Dermis lymphatic vessel endothelial cell (primary cell): ENCODE results near the gene DYNLT4. TPM values are rescaled to one million over a fixed set of nuclear protein-coding genes. Genes with fewer than 3 reads are reported as not detected.

Experiments used
- total RNA-seq: library from RNA; depleted of rRNA; stranded (reverse); fragments of >200 nt; gene quantifications from 2 replicates; pipeline ENCODE4 v1.2.1, GENCODE V29; 2014

The DYNLT4 gene, protein sequence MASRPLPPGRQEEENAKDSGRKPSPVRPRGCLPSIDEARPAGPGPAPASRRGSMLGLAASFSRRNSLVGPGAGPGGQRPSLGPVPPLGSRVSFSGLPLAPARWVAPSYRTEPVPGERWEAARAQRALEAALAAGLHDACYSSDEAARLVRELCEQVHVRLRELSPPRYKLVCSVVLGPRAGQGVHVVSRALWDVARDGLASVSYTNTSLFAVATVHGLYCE
- 0.26 and 2.2 TPM in 2 replicates for total RNA-seq

DNA sequence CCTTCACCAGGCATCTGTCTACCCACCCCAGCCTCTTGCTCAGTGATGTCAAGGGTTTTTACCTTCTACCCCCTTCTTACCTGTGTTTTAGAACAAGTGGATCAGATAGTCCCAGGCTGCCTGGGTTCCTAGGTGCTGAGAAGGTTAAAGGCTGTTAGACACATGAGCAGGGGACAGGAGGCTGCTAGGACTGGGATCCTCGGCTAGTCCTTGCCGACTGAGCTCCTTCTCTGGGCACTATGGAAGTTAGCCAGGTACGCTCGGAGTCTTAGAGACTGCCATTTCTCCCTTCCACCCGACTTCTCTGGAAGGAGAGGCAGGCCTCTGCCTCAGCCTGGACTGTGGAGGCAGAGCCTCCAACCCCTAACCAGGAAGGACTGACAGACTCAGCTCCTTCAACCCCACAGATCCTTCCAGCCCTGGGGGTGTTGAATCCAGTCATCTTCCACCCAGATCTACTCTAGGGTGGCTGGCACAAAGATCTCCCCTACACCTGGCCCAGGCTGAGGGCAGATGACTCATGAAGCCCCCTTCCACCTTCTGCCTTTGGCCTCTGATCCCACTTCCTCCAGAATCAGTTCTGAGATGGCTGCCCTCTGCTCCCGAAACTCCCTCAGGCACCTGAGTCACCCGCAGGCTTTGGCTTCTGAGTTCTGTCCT lies at the start of gene DYNLT4:
Gene DYNLT4, minus strand, starts transcription at position 648 of the 660 bp plus-strand sequence. CDS start 683 bp downstream, outside the sequence.

DNA sequence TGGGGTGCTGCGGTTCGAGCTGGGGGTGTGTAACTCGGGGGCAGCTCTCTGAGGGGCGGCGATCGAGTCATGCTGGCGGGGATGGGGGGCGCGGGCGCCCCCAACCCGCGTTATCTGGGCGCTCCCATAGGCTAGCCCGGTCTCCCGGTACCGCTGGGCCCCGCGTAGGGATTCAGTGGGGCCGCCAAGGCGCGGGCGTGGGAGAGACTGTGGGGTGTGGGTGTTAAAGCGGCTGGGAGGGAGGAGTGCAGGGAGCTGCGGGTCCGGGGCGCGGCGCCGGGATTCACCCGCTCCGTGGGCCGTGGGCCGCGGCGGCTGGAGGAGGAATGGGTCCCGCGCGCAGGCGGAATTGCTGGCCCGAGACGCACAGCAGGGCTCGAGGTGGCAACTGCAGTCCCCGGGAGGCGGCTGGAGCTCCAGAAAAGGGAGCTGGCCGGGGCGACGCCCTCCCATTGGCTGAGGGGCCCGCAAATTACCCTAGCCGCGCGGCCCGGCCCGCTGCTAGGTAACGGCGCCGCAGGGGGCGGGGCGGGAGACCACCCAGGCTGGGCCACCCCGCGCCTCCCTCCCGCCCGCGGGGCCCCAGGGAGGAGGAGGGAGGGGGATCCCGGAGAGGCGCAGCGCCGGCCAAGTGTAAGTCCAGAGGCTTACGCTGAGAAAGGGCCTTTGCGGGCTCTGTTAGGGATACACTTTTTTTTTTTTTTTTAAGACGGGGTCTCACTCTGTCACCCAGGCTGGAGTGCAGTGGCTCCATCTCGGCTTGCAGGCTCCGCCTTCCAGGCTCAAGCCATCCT lies 35.9 kb upstream of the DYNLT4 start, which contains the start of gene PTCH2:
Gene PTCH2, minus strand, starts transcription at position 392 of the 794 bp plus-strand sequence. Its CDS starts 321 bp downstream, at position 71.

DNA sequence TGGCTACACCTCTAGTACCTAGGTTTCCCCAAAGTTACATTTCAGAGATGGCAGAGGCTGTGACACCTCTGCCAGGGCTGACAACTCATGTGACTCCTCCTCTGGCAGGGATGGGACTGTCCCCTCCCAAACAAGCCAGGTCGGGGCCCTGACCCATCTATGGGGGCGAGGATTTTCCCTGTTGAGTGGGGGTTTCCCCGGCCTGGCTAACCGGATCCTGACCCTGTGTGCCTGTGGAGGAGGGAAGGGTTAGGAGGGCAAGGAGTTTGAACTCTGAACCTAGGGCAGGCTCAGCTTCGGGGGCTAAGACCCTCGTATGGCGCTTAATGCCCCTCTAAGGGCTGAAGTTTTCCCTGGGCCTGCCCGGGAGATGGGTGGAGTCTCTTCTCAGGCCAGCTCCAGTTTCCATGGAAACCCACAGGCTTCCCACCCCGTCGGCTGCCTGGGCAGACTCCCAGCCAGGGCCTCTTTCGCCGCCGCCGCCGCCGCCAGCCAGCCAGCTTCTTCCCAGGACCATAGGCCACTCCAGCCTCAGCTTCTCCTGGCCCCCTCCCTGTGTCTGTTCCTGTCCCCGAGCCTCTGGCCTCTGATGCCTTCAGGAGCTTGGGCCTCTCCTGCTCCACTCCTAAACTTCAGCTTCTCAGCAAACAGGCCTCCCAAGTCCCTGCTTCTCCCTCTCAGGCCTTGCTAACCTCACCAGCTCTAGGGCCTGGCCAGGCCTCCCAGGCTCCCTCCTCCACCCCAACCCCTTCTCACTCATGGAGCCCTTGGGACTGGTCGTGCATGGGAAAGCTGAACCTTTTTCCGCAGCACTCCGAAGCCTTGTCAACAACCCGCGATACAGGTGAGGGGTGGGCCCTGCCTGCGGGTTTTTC lies 1.1 kb upstream of the DYNLT4 start, which contains the start of gene BTBD19:
Gene BTBD19, plus strand, starts transcription at position 461 of the 875 bp plus-strand sequence. Its CDS starts 298 bp downstream, at position 759.

DNA sequence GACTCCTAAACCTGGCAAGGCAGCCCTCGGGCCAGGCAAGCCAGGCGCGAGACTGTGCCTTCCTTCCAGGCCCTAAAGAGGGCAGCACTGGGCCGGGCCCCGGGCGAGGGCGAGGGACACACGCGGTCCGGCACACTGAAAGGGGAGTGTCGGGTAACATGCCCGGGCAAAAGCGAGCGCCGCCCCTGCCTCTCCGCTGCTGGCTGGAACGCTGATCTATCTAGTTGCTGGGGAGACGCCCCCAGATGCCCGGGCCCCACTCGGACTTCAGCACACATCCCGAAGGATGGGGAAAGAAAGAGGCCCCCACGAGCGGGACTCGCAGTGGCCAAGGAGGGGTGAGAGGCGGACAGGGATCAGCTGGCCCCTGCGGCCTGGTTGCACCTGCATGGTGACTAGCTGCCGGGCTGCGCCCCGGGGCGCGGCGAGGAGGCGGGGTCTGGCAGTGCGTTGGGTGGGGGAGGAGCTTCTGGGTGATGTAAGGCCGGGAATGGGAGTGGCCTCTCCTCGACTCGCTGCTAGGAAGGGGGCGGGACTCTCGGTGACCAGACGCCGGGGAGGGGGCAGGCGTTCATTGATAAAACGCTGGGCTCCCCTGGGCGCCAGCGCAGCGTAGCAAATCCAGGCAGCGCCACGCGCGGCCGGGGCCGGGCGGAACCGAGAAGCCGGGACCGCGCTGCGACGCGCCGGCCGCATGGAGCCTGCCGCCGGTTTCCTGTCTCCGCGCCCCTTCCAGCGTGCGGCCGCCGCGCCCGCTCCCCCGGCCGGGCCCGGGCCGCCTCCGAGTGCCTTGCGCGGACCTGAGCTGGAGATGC lies 7.2 kb downstream of the DYNLT4 start, which contains the start of gene PLK3:
Gene PLK3, plus strand, starts transcription at position 608 of the 815 bp plus-strand sequence. Its CDS starts 87 bp downstream, at position 695.

DNA sequence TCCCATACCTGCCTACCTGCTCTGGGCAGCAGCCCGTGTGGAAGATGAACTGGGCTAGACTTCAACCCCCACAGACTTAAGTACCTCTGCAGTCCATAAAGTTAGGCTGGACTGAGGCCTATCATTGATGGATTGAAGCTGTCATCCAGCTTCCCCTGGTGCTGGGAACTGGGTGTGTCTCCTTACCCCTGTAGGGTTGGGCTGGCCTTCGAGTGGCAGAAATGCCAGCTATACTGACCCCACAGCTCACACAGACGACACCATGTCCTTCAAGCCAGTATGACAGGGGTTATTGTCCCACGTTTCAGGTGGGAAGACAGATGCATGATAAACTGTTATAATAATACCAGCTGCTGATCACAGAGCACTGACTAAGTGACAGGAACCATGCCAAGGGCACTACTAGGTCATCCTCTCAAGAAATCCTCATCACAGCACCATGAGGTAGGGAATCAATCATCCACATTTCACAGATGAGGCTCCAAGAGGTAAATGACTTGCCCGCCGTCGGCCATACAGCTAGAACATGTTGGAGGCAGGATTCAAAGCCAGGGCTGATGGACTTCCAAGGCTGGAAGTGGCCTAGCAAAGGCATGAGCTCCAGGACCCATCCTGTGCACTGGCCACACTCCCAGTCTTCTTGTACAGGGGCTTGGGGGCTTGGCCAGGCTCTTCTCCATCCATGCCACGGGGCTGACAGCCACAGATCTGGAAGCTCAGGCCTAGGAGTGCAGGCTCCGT lies 18.9 kb downstream of the DYNLT4 start, which contains the start of gene BEST4:
Gene BEST4, minus strand, starts transcription at position 51 of the 741 bp plus-strand sequence. CDS start 465 bp downstream, outside the sequence.

DNA sequence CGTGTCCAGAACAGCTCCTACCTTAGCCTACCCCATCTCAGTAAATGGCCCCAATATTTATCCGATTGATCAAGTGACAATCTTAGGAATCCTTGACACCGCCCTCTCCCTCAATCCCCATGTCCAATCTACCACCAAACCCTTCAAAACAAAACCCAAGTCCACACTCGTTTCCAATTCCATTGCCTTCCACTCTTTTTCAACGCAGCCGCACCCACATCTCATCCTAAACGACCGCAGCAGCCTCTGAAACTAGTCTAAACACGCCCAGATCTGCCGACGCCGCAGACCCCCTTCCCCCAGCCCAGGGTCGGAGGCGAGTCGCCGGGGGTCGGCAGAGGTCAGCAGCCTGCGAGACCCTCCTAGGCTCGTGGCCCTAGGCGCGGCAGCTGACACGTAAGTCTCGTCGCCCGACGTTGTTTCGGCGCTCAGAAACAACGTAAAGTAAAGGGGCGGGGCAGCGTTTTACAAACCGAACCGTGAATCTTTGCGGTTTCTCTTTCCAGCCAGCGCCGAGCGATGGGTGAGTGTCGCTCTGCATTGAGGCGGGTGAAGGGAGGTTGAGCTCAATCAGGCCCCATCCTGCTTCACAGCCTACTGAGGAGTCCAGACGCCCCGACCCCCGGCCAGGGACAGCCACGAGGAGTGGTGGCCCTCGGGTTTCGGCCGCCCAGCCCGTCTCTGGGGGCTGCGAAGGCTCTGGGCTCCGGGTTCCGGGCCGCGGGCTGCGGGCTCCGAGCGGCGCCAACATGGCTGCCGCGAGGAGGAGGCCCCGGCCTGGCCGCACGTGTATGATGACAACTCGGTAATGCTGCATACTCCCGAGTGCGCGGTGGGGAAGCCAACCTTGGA lies 31.8 kb downstream of the DYNLT4 start, which contains the start of gene RPS8:
Gene RPS8, plus strand, starts transcription at position 463 of the 852 bp plus-strand sequence. Its CDS starts 57 bp downstream, at position 520.

Other genes with a start within 250 kb of the DYNLT4 start
- gene TMEM53, start 132.9 kb downstream of the DYNLT4 start, total RNA-seq = 5.3 and 6.2 TPM in 2 replicates
- not detected in 2 replicates for gene ARMH1, start 132.6 kb downstream of the DYNLT4 start, total RNA-seq
- not detected in 2 replicates for gene RNU5D-1, start 76.2 kb downstream of the DYNLT4 start, total RNA-seq
- gene KIF2C, start 67.5 kb downstream of the DYNLT4 start, total RNA-seq = 4.7 and 5.2 TPM in 2 replicates
- 1,932 and 2,076 TPM in 2 replicates for gene RPS8, start 31.8 kb downstream of the DYNLT4 start, total RNA-seq
- 0.09 TPM in 1 of 2 replicates, not detected in the other for gene BEST4, start 19.2 kb downstream of the DYNLT4 start, total RNA-seq
- 13.4 and 20.0 TPM in 2 replicates for gene PLK3, start 7.0 kb downstream of the DYNLT4 start, total RNA-seq
- gene BTBD19, start 1.2 kb upstream of the DYNLT4 start, total RNA-seq = 4.2 and 6.2 TPM in 2 replicates
- gene PTCH2, start 35.9 kb upstream of the DYNLT4 start, total RNA-seq = 0.09 TPM in 1 of 2 replicates, not detected in the other
- 10.2 and 15.0 TPM in 2 replicates for gene EIF2B3, start 179.2 kb upstream of the DYNLT4 start, total RNA-seq
- gene HECTD3, start 204.0 kb upstream of the DYNLT4 start, total RNA-seq = 17.7 and 18.3 TPM in 2 replicates
- 191 and 239 TPM in 2 replicates for gene UROD, start 204.9 kb upstream of the DYNLT4 start, total RNA-seq